Measurements from ENCODE around the gene RTN4R. TPM values are rescaled to one million over a fixed set of nuclear protein-coding genes. Genes with fewer than 3 reads are reported as not detected.

RTN4R gene
- total and polyA plus RNA-seq, 9 of the 15 experiments (the other 6 are each of a cell fraction or from before 2014, with no cell fraction given) = 0.04 to 2.8 (median 1.4) TPM; not detected in 3

DNA sequence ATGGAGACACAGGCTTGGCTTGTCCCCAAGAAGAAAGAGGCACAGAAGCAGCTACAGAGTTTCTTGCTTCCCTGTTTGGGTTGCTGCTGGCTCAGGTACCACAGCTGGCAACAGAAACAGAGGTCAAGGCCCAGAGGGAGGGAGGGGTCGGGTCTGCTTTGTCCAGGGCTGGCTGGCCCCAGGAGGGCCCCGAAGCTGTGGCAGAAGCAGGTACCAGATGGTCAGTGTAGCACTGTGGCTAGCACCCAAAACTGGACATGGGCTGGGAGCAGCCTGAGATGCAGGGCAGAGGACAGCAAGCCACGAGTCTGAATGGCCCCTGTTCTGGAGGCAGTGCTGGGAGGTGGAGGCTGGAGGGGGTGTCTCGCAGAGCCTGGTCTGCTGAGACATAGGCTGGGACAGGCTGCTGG is 65.0 kb downstream of the RTN4R start (continued):
- no peak for TF ChIP-seq ZNF507 (tag; conservative IDR thresholded peaks at IDR 0.05)
- TF ChIP-seq SNRNP70 (optimal IDR thresholded peaks at IDR 0.05; ENCODE audit: low read depth, low read length) = no peak
- no peak for TF ChIP-seq XRCC5 (IDR thresholded peaks at IDR 0.05; ENCODE audit: low read depth, low read length)
- no peak for TF ChIP-seq CHCHD3 (CRISPR knock-in tag; IDR thresholded peaks at IDR 0.05)
- TF ChIP-seq ARID3B (CRISPR knock-in tag; IDR thresholded peaks at IDR 0.05; ENCODE audit: borderline replicate concordance) = no peak
- no peak for TF ChIP-seq HEY1 (CRISPR knock-in tag; IDR thresholded peaks at IDR 0.05; ENCODE audit: borderline replicate concordance)
- no peak for TF ChIP-seq ZBTB40 (IDR thresholded peaks at IDR 0.05)
- TF ChIP-seq ZBTB40 (CRISPR knock-in tag; IDR thresholded peaks at IDR 0.05) = no peak
- TF ChIP-seq JUNB (CRISPR knock-in tag; conservative IDR thresholded peaks at IDR 0.05) = 0 out of 2 replicates have a peak, but pooled peaks have one; percentile 45
- no peak for TF ChIP-seq MCM7 (IDR thresholded peaks at IDR 0.05)
- 0 out of 2 replicates have a peak, but pooled peaks have one; percentile 36 for TF ChIP-seq ZSCAN32 (CRISPR knock-in tag; IDR thresholded peaks at IDR 0.05)
- TF ChIP-seq NCOA2 (IDR thresholded peaks at IDR 0.05; ENCODE audit: partially characterized antibody in 2 of 2) = no peak

All from K562 (cell line).